Heart right ventricle (tissue), 16 donors: Measurements from ENCODE around the gene PLCB1. TPM values are rescaled to one million over a fixed set of nuclear protein-coding genes. Genes with fewer than 3 reads are reported as not detected.
A peak's percentile ranks its signal among the peaks of the same experiment; 100 is the strongest.

Source experiments
- ATAC-seq, 8 donors: fragments of 200-7000 bp; cut with Tn5 transposase; one replicate each; pipeline ENCODE4 v1.9.1; 2020; ENCODE audit warnings: mild to moderate bottlenecking in 8 of 8, moderate library complexity in 8 of 8, moderate number of reproducible peaks in 1 of 8
- DNase-seq, 2 donors: peaks; one replicate each; pipeline ENCODE4 v3.0.0-alpha.2; 2020
- H3K27ac ChIP-seq, 10 donors: fragments of 200-600 bp; sonication (generic) in 2 of 10; one replicate each; pipeline versions ENCODE4 v1.5.0 to v1.8.0; 2020 to 2022; ENCODE audit warnings: mild to moderate bottlenecking in 3 of 10
- H3K27me3 ChIP-seq, 7 donors: fragments of 200-600 bp; one replicate each; pipeline ENCODE4 v1.8.0; 2021 to 2022; ENCODE audit warnings: mild to moderate bottlenecking in 2 of 7
- H3K36me3 ChIP-seq, 9 donors: fragments of 200-600 bp; sonication (generic) in 1 of 9; one replicate each; pipeline versions ENCODE4 v1.5.0 to v1.8.0; 2020 to 2022; ENCODE audit warnings: mild to moderate bottlenecking in 2 of 9
- H3K4me1 ChIP-seq, 9 donors: fragments of 200-600 bp; sonication (generic) in 1 of 9; one replicate each; pipeline versions ENCODE4 v1.5.0 to v1.8.0; 2020 to 2022; ENCODE audit warnings: mild to moderate bottlenecking in 4 of 9
- H3K4me3 ChIP-seq, 10 donors: fragments of 200-600 bp; sonication (generic) in 2 of 10; one replicate each; pipeline versions ENCODE4 v1.5.0 to v1.8.0; 2020 to 2022; ENCODE audit warnings: mild to moderate bottlenecking in 7 of 10, moderate library complexity in 2 of 10
- H3K9me3 ChIP-seq, 11 donors: fragments of 200-600 bp in 10 of 11; sonication (generic) in 2 of 11; one replicate each; pipeline versions ENCODE4 v1.5.0 to v1.8.0; 2013 to 2022; ENCODE audit warnings: mild to moderate bottlenecking in 2 of 11, control low read depth in 1 of 11, moderate library complexity in 1 of 11
- whole genome bisulfite sequencing, 2 donors: extraction: QIAGEN DNeasy Blood & Tissue Kit; methylation state at CpG; one replicate each; pipeline ENCODE4 v1.1.7; 2013; ENCODE audit warnings: inconsistent platforms in 1 of 2; 5-methylcytosine and 5-hydroxymethylcytosine counted together
- intact Hi-C, 10 donors: fragments of 100-400 bp; cut with DNase I; formaldehyde crosslinking; loops; one replicate each; pipeline versions ENCODE4 v1.11.1 to v1.14.2; 2022
- polyA plus RNA-seq, 2 donors: library from polyadenylated mRNA; stranded (reverse); fragments of 200-250 nt; gene quantifications; one replicate each; pipeline ENCODE4 v1.2.3, GENCODE V29; 2013
- total RNA-seq, 10 donors: library from RNA; stranded (reverse); fragmentation: NEBNext Ultra II Directional in 3 of 10; extraction: Animal tissue kit (Norgen Biotek cat#: 25700) in 3 of 10; gene quantifications; one replicate each; pipeline versions ENCODE4 v1.2.1 to v1.2.4, GENCODE V29; 2021 to 2023
- TF ChIP-seq, protein P1 (sequence below), 9 donors: fragments of 200-600 bp; sonication (generic) in 2 of 9; IDR thresholded peaks; one replicate each; pipeline versions ENCODE4 v1.5.0 to v1.8.0; 2021 to 2022; ENCODE audit warnings: antibody characterized with exemption in 9 of 9, mild to moderate bottlenecking in 5 of 9, moderate library complexity in 1 of 9
- donor health status: Arrhythmogenic right ventricular cardiomyopathy.
- donor health status: ischemic (EF 13 %, LVEDD 7.1; RV severe dilation, severe dysfunction).
- donor health status: healthy with polysubstance abuse.
- donor health status: DM: no; HTN: yes; CAD: no.
- donor health status: DM: no; HTN: no; CAD: no.
- donor health status: ischemic (EF 25% LVEDD 6.9; RV normal size, moderate dysfunction).
- donor health status: ischemic (EF 25% LVEDD 5.7; RV mildly dilated, moderate dysfunction).
- donor health status: healthy.
- donor health status: DM: yes; HTN: yes; CAD: no.
- donor health status: Ischemic cardiomyopathy.
- donor health status: ischemic (EF 35%, LVEDD 5.7; RV mildly dilated, moderate dysfunction).
- donor health status: nonischemic (EF 11% LVEDD 7.7; RV severe dilation, severe dysfunction).
- donor health status: DM: yes; HTN: yes; CAD: no.
- donor health status: PGD.
- donor health status: ischemic (EF 29% LVEDD 5.4; RV normal size, mild dysfunction).
- donor health status: nonischemic (EF 23%, LVEDD 6.1; RV moderate dilation, normal function).

Gene PLCB1
- total and polyA plus RNA-seq, 12 donors = 2.2 to 12.7 (median 7.1) TPM

DNA sequence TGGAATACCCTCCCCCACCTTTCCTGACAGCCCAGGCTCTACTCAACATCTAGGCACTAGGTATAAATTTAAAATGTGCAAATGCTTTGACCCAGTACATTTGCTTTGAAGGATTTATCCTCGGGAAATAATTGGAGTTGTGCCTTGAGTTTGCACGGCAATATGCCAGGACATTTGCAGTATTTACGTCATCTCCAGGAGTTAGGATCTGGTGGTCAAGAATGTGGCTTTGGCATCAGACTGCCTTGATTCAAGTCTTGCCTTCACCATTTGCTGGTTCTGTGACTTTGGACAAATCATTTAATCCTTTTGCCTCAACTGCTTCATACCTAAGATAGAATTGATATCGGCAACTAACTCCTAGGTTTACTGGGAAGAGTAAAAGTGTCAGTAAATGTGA lies 169.6 kb downstream of the PLCB1 start:
- Histone ChIP-seq H3K27me3 (no peaks in the 10 kb centered on the region), H3K27ac (no peak overlapping the region), H3K36me3 (no peaks in the 10 kb centered on the region), H3K4me1 (peaks cover 0 to 23% (median 4%) of the 10 kb centered on the region in 9 donors), H3K9me3 (no peaks in the 10 kb centered on the region), H3K4me3 (no peak overlapping the region)
- TF ChIP-seq, protein P1, sequence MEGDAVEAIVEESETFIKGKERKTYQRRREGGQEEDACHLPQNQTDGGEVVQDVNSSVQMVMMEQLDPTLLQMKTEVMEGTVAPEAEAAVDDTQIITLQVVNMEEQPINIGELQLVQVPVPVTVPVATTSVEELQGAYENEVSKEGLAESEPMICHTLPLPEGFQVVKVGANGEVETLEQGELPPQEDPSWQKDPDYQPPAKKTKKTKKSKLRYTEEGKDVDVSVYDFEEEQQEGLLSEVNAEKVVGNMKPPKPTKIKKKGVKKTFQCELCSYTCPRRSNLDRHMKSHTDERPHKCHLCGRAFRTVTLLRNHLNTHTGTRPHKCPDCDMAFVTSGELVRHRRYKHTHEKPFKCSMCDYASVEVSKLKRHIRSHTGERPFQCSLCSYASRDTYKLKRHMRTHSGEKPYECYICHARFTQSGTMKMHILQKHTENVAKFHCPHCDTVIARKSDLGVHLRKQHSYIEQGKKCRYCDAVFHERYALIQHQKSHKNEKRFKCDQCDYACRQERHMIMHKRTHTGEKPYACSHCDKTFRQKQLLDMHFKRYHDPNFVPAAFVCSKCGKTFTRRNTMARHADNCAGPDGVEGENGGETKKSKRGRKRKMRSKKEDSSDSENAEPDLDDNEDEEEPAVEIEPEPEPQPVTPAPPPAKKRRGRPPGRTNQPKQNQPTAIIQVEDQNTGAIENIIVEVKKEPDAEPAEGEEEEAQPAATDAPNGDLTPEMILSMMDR (IDR thresholded peaks at IDR 0.05) = no peak
- ATAC-seq (no peak), DNase-seq (no peak)
- WGBS, 2 donors = 94 to 95% methylated on average over 4 of the region's 4 CpGs
- intact Hi-C loops = loop anchor here in 2 of 10 donors (10.0 kb wide), 1 partner anchor 167 kb away; the partner anchor contains the start of gene PLCB1 (in 2 of the 2)

DNA sequence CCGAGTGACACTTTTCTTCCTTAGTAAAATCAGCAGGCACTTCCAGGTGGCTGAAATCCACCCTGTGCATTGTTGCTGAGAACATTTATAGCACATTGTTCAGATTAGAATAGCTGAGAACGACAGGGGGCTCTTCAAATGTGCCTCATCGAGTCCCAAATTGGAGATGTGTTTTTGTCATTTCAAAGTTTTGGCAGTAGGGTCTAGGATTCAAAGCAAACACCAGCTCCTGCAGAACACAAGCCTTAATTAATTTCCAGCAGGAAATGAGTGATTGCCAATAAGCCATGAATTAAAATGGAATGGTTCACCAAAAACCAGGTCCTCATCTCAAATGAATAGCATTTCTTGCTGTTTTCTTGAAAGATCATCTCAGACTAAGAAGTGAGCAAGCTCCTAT lies 171.6 kb downstream of the PLCB1 start:
- WGBS, 2 donors = 28 to 33% methylated on average over 3 of the region's 3 CpGs
- Histone ChIP-seq H3K9me3 (no peaks in the 10 kb centered on the region), H3K36me3 (no peaks in the 10 kb centered on the region), H3K27ac (no peak overlapping the region), H3K4me1 (peaks cover 0 to 30% (median 4%) of the 10 kb centered on the region in 9 donors), H3K4me3 (no peak overlapping the region), H3K27me3 (no peaks in the 10 kb centered on the region)
- intact Hi-C loops = loop anchor here in 2 of 10 donors (10.0 kb wide), 1 partner anchor 169 kb away; the partner anchor contains the start of gene PLCB1 (in 2 of the 2)
- TF ChIP-seq, protein P1 (IDR thresholded peaks at IDR 0.05) = no peak
- no peak for ATAC-seq
- DNase-seq = no peak

DNA sequence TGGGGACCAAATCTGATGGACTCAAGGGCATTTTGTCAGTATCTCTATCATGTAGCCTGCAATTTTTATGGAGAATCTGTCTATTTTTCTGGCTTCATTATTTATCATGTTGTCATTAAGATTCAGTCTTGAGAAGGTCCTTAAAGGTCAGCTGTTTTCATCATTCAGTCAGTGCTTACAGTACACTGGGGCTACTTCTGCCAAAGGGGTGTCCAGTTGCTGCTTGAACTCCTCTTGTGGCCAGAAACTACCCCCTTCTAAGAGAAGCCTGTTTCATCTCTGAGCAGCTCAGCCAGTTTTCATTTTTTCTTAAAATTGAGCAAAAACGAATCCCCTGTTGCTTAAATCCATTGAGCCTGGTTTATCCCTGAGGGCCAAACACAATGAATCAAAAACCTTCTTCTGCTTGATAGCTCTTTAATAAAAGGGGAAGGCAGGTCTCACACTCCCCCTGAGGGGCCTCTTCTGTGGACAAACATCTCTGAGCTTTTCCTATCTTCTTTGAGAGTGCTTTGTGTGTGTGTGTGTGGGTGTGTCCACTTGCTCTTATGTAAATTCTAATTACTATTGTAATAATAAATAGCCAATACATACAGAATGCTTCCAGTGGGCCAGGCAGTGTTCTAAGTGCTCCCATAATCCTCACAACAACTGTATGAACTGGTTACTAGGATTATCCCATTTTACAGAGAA lies 172.2 kb downstream of the PLCB1 start:
- WGBS, 2 donors = 60 to 62% methylated on average over 1 of the region's 1 CpG
- no peak for DNase-seq
- H3K4me1 ChIP-seq = peaks cover 0 to 30% (median 4%) of the 10 kb centered on the region in 9 donors

DNA sequence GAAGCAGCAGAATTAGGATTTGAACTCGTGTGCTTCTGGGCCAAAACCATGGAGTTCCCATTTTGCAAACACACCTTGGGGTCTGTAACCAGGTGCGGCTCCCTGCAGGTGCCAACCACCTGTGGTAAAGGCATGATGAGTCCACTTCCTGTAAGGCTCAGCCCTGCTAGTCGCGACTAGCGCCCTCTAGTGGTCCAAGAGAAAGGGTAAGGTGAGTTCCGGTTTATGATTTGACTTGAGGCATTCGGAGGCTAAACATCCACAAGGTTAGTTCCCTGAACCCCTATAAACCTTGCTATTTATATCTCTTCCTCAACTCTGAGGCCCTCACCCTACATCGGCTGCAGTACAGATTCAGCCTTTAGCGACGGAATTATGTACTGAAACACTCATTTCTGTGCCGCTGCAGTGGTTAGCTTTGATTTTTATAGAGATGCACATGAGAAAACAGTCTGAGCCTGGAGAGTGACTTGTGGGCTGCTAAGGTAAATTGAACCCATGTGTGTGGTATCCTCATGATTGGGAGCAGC lies 173.4 kb downstream of the PLCB1 start:
- H3K4me3 ChIP-seq = no peak overlapping the region
- no peak overlapping the region for H3K27ac ChIP-seq
- 50 to 67% methylated on average over 11 of the region's 11 CpGs for WGBS, 2 donors
- DNase-seq (peak; percentile 9 to 12), ATAC-seq (peak in 2 of 8 donors; percentile 23 to 29)
- intact Hi-C loops = loop anchor here in 3 of 10 donors (5.0 to 10.0 kb wide), 2 partner anchors 171 to 173 kb away; partner anchors contain the start of gene PLCB1 (in 3 of the 3)
- no peaks in the 10 kb centered on the region for H3K9me3 ChIP-seq
- no peaks in the 10 kb centered on the region for H3K27me3 ChIP-seq
- peaks cover 0 to 35% (median 4%) of the 10 kb centered on the region in 9 donors for H3K4me1 ChIP-seq
- no peaks in the 10 kb centered on the region for H3K36me3 ChIP-seq
- TF ChIP-seq, protein P1 (IDR thresholded peaks at IDR 0.05) = peak in 8 of 9 donors; percentile 32 to 70 (median 57)

More for the DNA sequence above, 172.2 kb downstream of the PLCB1 start:
- ATAC-seq = no peak
- no peaks in the 10 kb centered on the region for H3K36me3 ChIP-seq
- peak overlapping the region in 1 of 10 donors; percentile 1 for H3K27ac ChIP-seq
- no peaks in the 10 kb centered on the region for H3K27me3 ChIP-seq
- TF ChIP-seq, protein P1 (IDR thresholded peaks at IDR 0.05) = no peak
- H3K9me3 ChIP-seq = no peaks in the 10 kb centered on the region
- intact Hi-C loops = loop anchor here in 2 of 10 donors (10.0 kb wide), 1 partner anchor 169 kb away; the partner anchor contains the start of gene PLCB1 (in 2 of the 2)
- no peak overlapping the region for H3K4me3 ChIP-seq
